ENCODE measurements around the gene ZNF892. TPM values are rescaled to one million over a fixed set of nuclear protein-coding genes. Genes with fewer than 3 reads are reported as not detected.
"Not testable (repeated sequence)": the region's sequence is repeated elsewhere in the genome, so short reads cannot be mapped to it uniquely, and the experiment has no call there.

The ZNF892 gene
- total and polyA plus RNA-seq, 11 donors = 1.2 to 4.9 (median 3.4) TPM

DNA sequence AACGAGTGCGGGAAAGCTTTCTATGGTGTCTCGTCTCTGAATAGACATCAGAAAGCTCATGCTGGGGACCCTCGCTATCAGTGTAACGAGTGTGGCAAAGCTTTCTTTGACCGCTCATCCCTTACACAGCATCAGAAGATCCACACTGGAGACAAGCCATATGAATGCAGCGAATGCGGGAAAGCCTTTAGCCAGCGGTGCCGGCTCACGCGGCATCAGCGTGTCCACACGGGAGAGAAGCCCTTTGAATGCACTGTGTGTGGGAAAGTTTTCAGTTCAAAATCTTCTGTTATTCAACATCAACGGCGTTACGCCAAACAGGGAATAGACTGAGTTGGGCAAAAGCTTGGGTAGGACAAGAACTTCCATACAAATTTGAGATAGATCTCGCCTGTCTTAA lies 25.5 kb upstream of the ZNF892 start:
- Histone ChIP-seq H3K27me3 (no peaks in the 10 kb centered on the region), H3K4me1 (peaks cover 0 to 8% (median 1%) of the 10 kb centered on the region in 12 donors), H3K36me3 (peaks cover 7 to 60% (median 50%) of the 10 kb centered on the region in 9 donors), H3K27ac (no peak overlapping the region), H3K4me3 (no peak overlapping the region), H3K9me3 (peaks cover 0 to 30% (median 7%) of the 10 kb centered on the region in 12 donors)
- 98 to 99% (median 99%) methylated on average over 18 of the region's 18 CpGs for whole genome bisulfite sequencing, 4 donors
- intact Hi-C loops (cut with DNase I) = no loop called here
- ATAC-seq (no peak), DNase-seq (no peak)
- TF ChIP-seq, protein P1, sequence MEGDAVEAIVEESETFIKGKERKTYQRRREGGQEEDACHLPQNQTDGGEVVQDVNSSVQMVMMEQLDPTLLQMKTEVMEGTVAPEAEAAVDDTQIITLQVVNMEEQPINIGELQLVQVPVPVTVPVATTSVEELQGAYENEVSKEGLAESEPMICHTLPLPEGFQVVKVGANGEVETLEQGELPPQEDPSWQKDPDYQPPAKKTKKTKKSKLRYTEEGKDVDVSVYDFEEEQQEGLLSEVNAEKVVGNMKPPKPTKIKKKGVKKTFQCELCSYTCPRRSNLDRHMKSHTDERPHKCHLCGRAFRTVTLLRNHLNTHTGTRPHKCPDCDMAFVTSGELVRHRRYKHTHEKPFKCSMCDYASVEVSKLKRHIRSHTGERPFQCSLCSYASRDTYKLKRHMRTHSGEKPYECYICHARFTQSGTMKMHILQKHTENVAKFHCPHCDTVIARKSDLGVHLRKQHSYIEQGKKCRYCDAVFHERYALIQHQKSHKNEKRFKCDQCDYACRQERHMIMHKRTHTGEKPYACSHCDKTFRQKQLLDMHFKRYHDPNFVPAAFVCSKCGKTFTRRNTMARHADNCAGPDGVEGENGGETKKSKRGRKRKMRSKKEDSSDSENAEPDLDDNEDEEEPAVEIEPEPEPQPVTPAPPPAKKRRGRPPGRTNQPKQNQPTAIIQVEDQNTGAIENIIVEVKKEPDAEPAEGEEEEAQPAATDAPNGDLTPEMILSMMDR (IDR thresholded peaks at IDR 0.05) = no peak
- TF ChIP-seq POLR2A (IDR thresholded peaks at IDR 0.05) = no peak

DNA sequence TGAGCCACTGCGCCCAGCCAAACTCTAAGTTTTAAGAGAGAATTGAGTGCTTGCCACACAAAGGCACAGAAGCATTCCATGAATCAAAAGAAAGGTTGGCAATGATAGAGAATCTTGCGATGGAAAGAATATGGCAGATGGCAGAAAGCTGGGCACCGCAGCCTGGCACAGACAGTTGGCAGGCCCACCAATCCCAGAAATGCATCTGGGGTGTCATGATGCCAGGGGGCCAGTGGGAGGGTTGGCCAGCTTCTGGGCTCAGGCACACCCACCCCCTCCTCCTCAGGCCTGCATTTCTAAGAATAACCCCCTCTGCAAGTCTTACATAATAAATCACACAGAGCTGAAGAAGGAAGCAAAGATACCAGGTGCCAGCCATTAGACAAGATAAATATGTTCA lies 22.1 kb upstream of the ZNF892 start:
- TF ChIP-seq, protein P1 (IDR thresholded peaks at IDR 0.05) = no peak
- no peak for TF ChIP-seq POLR2A (IDR thresholded peaks at IDR 0.05)
- WGBS, 4 donors = 98 to 99% (median 98%) methylated on average over 3 of the region's 3 CpGs
- H3K36me3 ChIP-seq = peaks cover 7 to 33% (median 29%) of the 10 kb centered on the region in 9 donors
- no peak for ATAC-seq
- intact Hi-C loops (cut with DNase I) = no loop called here
- H3K27ac ChIP-seq = no peak overlapping the region
- DNase-seq = no peak
- no peak overlapping the region for H3K4me3 ChIP-seq
- no peaks in the 10 kb centered on the region for H3K4me1 ChIP-seq
- peaks cover 0 to 30% (median 7%) of the 10 kb centered on the region in 12 donors for H3K9me3 ChIP-seq
- H3K27me3 ChIP-seq = no peaks in the 10 kb centered on the region

GRCh38 chr2:95185973-95186372 lies 21.3 kb upstream of the ZNF892 start:
- Histone ChIP-seq H3K27ac (no peak overlapping the region), H3K36me3 (peaks cover 7 to 25% (median 22%) of the 10 kb centered on the region in 9 donors), H3K9me3 (peaks cover 0 to 26% (median 7%) of the 10 kb centered on the region in 12 donors), H3K27me3 (no peaks in the 10 kb centered on the region), H3K4me1 (no peaks in the 10 kb centered on the region), H3K4me3 (no peak overlapping the region)
- intact Hi-C loops (cut with DNase I) = no loop called here
- DNase-seq = no peak
- ATAC-seq = no peak
- TF ChIP-seq, protein P1 (IDR thresholded peaks at IDR 0.05) = no peak
- TF ChIP-seq POLR2A (IDR thresholded peaks at IDR 0.05) = no peak
- 68 to 74% (median 72%) methylated on average over 2 of the region's 2 CpGs for WGBS, 4 donors

- not testable (repeated sequence) for H3K4me3 ChIP-seq, H3K27ac ChIP-seq, H3K36me3 ChIP-seq, H3K27me3 ChIP-seq, H3K9me3 ChIP-seq, H3K4me1 ChIP-seq, ATAC-seq
- DNase-seq = peak; percentile 44 to 81 (median 62)
- TF ChIP-seq, protein P1 (IDR thresholded peaks at IDR 0.05) = peak; percentile 37 to 69 (median 60)
- WGBS, 4 donors = 19 to 21% (median 20%) methylated on average over 14 to 15 of the region's 15 CpGs
- intact Hi-C loops (cut with DNase I) = loop anchor here in 3 of 10 donors (5.0 to 10.0 kb wide), 2 partner anchors 122 to 124 kb away; no protein-coding TSS in a partner anchor
These were observed 14.4 kb upstream of the ZNF892 start for GRCh38 chr2:95192956-95193355.

Measured in heart left ventricle (tissue), 16 donors.